DMS153 treated with DMSO at 0.1 percent for 48 hours (cell line): ENCODE data around the gene TRIM68.

Experiments used
- DNase-seq: peaks from one replicate; lab custom pipeline; 2025; ENCODE audit not compliant: unreplicated experiment; lab: John Stamatoyannopoulos, UW

The TRIM68 gene, protein sequence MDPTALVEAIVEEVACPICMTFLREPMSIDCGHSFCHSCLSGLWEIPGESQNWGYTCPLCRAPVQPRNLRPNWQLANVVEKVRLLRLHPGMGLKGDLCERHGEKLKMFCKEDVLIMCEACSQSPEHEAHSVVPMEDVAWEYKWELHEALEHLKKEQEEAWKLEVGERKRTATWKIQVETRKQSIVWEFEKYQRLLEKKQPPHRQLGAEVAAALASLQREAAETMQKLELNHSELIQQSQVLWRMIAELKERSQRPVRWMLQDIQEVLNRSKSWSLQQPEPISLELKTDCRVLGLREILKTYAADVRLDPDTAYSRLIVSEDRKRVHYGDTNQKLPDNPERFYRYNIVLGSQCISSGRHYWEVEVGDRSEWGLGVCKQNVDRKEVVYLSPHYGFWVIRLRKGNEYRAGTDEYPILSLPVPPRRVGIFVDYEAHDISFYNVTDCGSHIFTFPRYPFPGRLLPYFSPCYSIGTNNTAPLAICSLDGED

DNA sequence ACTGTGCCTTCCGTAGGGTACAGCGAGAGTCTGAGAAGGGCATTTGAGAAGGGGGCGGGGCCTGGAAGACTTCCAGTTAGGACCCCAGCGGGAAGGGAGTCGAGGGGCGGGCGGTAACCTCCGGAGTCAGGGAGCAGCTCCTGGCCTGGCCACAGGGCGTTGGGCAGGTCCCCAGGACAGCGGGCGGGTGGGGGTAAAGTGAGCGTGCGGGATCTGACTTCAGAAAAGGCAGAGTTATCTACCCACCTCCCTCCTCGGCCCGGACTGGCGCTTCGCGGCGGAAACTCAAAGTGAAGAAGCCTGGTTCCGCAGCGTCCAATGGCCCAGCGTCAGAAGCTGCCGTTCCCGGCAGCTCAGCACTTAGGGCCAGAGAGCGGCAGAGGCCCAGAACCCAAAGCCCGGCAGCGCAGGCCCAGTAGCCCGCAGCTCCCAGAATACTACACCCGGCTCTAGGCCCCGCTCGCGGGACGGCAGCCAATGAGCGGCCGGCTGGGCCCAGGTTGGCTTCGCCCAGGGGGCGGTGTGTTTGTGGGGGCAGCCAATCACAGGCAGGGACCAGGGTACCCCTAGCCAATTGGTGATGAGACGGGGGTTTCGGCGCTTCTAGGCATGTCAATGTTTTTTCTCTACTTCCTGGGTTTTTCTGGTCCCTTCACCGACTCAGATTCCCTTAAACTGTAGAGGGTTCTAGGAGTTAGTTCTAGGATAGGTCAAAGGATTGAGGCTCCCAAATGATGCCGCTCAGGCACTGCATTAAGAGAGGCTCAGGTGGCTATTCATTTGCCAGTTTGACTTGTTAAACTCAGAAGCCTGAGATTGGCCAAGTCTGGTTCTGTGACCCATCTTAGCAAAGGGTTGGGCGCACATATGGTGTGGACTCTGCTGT lies at the start of gene TRIM68:
Gene TRIM68 (minus strand): TSS at position 451 of the 886 bp plus-strand sequence. CDS start 2,727 bp downstream, outside the sequence.
- DNase-seq, result peak; percentile 89

DNA sequence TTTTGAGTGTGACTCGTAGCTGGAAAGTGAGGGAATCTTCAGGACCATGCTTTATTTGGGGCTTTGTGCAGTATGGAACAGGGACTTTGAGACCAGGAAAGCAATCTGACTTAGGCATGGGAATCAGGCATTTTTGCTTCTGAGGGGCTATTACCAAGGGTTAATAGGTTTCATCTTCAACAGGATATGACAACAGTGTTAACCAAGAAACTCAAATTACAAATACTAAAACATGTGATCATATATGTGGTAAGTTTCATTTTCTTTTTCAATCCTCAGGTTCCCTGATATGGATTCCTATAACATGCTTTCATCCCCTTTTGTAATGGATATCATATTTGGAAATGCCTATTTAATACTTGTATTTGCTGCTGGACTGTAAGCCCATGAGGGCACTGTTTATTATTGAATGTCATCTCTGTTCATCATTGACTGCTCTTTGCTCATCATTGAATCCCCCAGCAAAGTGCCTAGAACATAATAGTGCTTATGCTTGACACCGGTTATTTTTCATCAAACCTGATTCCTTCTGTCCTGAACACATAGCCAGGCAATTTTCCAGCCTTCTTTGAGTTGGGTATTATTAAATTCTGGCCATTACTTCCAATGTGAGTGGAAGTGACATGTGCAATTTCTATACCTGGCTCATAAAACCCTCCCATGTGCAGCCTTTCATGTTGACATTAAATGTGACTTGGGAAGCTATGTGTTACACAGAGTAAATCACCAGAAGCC lies 46.8 kb upstream of the TRIM68 start:
- no peak for DNase-seq

DNA sequence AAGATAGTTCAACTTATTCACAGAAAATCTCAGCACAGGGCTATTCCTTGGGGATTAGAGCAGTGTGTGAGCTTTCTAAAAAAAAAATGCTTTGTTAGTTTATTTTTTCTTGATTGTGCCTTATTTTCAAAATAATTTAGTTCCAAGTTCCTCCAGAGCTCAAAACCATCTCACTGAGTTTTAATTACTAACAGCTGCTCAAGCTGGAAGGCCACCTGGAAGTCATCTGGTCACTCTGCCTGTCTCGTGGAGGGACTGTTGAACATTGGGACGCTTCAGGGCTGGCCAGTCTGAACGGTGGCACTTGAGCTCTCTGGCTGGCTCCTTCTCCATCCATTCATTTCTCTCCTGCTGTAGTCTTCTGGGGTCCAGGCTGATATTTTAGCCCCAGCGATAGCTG lies 39.7 kb upstream of the TRIM68 start:
- no peak for DNase-seq

DNA sequence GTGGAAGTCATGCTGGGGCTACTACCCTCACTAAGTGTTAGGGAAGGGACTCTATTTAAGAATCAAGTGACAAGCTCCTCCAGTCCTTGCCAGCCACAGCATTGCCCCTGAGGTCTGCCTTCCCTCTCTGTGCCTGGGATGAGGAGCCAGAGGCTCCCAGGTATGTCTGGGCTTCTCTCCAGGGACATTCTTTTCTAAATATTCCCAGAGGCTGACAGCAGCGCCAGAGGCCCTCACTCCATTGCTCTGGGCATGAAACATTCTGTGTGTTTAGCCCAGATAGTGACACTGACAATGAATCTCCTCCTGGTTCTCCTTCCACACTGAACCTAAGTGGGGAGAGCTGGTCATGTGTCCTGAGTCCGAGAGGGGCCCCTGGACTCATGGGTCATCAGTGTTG lies 37.9 kb upstream of the TRIM68 start:
- DNase-seq, result no peak

DNA sequence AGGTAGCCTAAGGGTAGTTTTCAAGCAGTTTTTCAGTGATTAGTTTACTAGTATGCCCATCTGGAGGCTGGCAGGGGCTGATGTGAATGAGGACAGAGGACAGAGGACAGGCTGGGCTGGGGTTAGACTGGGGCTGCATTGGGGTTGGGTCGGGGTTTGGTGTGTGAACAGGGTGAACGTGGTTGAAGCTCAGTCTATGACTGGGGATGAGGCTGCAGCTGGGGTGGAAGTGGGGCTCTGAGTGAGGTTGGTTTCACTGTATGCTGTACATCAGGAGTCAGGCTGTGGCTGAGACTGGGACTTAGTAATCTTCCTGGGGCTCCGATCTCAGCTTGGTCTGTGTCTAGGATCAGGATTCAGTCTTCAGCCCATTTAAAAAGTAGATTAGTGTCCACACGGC lies 36.2 kb upstream of the TRIM68 start:
- DNase-seq, result no peak

DNA sequence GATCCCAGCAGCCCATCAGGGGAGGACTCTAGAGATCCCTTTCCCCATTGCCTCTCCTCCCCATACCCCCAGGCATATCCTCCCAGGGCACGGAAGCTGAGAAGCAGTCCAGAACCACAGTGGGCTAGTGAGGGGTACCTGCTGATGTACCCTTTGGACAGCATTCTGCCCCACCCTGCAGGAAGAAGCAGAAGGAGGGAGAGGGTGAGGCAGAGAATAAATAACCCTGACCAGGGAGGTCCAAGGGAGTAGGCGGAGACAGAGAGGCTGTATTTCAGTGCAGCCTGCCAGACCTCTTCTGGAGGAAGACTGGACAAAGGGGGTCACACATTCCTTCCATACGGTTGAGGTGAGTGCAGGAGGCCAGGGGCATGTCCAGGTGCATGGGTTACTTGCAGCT lies 35.7 kb upstream of the TRIM68 start, which contains the start of gene OR51E1:
Gene OR51E1 (plus strand): TSS at position 301 of the 400 bp plus-strand sequence. CDS start 8,545 bp downstream, outside the sequence.
- DNase-seq, result no peak

DNA sequence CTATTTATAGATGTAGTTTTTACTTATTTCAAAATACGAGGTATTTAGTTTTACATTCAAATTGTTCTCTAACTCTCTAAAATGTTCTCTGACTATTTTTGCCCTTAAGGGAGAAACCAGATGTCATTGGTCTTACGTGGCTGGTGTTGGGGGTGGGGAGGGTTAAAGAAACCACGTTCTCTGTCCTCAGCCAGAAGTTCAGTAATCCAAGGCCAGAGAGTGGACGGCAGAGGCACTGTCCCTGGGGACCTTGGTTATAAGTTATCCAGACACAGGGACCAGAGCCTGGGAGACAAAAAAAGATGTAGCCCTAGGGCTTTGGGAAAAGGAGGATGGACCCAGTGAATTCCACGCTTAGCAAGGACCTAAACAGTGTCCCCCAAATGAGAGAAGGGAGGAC lies 35.0 kb upstream of the TRIM68 start:
- DNase-seq, result no peak

DNA sequence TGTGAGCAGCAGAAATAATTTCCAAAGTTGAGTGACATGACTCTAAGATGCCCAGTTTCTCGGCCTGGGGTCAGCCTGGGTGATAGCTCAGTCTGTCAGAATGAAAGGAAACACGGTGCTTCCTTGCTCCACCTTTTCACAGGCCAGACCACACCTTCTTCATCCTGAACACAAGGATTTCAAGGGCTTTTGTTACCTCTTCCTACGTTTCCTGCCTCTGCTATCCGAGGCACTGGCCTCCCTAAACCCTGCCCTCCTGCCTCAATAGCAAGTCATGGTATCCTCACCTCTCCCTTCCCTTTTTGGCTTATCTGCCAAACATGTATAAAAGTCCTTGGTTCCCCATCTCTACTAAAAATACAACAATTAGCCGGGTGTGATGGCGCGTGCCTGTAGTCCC lies 34.0 kb upstream of the TRIM68 start:
- no peak for DNase-seq

DNA sequence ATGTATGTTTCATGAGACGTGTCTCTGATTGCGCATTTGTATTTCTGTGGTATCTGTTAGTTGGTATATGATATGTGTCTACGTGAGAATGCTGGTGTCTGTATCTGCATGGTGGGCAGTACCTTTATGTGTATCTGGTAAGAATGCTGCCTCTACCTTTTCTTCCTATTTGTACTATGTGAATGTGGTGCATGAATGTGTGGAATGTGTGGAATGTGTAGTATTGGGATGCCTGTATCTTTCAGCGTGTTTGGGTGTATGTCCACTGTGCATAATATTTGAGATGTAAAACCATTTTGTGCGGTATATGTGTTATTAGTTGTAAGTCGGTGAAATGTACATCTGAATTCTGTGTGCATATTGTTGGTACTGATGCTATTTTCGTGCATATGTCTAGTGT lies 33.5 kb upstream of the TRIM68 start:
- no peak for DNase-seq

DNA sequence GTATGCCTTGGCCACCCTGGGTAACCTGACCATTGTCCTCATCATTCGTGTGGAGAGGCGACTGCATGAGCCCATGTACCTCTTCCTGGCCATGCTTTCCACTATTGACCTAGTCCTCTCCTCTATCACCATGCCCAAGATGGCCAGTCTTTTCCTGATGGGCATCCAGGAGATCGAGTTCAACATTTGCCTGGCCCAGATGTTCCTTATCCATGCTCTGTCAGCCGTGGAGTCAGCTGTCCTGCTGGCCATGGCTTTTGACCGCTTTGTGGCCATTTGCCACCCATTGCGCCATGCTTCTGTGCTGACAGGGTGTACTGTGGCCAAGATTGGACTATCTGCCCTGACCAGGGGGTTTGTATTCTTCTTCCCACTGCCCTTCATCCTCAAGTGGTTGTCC lies 31.9 kb upstream of the TRIM68 start:
- no peak for DNase-seq

DNA sequence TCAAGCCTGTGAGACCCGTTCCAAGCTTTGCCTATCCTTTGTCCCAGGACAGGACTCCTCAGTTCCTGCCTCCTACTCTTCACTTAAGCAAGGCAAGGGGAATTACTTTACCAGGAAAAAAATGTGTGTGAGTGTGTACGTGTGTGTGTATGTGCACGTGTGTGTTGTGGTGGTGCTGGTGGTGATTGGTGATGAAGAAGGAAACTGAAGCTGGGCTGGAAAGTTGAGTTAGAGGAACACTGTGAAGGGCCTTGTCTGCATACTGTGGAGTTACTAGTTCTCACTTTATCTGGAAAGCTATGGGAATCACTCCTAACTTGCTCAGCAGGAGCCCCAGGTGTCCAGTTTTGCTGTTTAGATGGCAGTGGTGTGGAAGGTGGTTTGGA lies 29.6 kb upstream of the TRIM68 start:
- no peak for DNase-seq

DNA sequence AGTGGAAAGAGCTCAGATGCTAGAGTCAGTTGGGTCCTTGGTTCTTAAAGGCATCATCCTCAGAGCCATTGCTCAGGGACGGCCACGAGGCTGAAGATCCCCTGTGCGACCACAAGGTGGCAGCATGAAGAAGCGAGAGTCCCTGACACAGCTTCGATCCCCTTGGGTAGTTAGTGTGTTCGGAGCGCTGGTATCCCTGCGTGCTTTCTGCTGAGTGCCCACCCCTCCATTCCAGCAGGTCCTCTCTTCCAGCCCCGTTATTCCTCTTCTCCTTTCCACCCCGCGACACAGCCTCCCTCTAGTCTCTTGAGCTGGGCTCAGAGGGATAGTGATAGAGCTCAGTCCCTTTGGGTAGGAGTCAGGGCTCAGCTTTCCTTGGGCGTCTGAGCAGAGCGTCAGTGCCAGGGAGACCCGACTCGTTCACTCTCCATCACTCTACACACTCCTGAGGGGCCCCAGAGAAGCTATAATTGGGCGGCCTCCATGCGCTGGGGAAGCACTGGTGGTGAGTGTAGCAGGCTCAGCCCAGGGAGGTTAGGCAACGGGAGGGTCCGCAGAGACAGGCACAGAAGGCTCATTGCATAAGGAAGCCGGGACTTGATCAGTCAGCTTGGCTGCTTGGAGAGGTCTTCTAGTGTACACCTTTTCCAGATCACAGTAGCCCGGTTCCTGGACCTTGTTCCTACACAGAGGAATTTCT lies 29.1 kb upstream of the TRIM68 start, which contains the start of gene OR51D1:
Gene OR51D1 (plus strand): TSS at position 516 of the 700 bp plus-strand sequence. CDS start 2,314 bp downstream, outside the sequence.
- peak; percentile 91 for DNase-seq

DNA sequence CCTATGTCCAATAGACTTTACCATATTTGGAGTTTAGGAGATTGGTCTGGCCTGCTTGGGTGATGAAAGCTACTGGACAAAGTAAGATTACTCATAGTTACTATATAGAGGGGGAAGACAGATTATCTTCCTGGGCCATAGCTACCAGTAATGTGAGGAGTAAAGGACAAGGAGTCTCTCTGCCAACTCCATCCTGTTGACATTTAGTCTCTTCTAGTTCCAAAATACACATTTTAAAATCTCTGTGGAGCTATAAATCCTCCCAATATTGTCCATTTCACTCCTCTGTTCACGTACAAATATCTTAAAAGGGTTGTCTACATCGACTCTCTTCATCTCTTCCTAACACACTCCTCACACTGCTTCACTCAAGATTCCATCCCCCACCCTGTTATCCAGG lies 28.1 kb upstream of the TRIM68 start:
- no peak for DNase-seq

DNA sequence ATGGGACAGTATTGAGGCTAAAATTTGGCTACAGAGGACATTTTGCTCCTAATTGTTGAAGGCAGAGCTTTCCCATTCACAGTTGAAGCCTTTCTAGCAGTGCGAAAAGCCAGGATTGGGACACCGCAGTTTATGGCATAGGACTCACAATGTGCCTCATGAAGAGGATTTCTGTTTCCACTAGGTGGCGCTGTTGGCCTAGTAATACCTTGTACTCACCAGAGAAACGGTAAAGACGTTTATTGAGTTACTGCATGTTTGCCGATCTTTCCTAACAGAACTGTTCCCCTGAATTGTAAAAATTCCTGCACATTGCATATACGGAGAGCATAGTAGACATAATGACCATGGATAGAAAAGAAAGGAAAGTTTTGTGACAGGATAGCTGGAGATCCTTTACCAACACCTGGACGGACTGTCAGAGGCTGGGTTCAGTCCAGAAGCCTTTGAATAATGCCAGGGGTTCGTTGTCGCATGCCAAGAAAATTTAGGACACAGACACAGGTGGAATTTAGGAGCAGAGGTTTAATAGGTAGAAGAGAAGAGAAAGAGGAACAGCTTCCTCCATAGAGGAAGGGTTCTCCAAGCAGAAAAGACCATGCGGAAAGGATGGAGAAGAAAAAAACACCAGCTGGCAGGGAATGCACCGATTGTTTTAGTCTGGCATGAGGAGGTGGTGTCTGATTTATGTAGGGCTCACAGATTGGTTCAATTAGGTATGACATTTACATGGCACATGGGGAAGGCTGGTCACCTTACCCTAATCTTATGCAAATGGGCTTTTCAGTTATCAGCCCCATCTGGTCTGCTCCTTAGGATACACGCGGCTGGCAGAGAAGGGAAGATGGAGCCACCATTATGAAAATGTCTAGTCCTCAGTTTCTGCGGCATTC lies 18.4 kb upstream of the TRIM68 start:
- DNase-seq, result peak; percentile 84

DNA sequence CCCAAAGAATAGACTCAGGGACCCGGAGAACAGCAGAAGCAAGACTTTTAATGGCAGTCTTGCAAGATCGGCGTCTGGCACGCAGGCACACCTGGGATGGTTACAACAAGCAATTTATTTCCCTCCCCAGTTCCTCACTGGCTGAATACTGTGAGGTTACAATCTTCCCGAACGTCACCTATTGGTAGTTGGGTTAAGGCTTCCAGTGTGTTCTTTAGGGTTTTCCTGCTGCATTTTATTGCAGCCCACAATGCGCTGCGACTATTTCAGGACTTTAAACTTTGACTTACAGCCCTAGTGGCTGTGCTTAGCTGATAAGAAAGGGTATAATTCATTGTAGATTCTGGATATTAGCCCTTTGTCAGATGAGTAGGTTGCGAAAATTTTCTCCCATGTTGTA lies 11.5 kb upstream of the TRIM68 start:
- no peak for DNase-seq

DNA sequence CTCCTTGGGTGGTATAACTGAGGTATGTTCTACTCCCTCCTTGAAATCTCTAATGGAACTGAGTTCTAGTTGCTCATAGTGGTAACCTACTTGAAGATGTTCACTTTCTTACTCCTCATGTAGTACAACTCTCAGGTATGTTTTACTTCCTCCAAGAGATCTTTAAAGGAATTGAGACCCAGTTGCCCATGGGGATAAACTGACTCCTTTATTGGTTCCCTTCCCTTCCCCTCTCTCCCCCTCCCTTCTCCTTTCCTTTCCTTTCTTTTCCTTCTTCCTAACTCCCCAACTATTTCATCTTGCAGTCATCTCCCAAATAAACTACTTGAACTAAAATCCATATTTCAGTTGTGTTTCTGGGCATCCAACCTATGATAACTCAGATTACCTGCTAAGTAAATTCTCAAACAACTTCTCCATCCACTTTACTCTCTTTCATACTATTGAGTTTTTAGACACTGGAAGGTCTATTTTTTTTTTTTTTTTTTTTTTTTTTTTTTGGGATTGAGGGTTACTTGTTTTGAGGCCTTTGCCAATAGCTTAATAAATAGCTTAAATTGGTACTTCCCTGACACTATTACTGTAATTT lies 7.9 kb upstream of the TRIM68 start:
- no peak for DNase-seq

DNA sequence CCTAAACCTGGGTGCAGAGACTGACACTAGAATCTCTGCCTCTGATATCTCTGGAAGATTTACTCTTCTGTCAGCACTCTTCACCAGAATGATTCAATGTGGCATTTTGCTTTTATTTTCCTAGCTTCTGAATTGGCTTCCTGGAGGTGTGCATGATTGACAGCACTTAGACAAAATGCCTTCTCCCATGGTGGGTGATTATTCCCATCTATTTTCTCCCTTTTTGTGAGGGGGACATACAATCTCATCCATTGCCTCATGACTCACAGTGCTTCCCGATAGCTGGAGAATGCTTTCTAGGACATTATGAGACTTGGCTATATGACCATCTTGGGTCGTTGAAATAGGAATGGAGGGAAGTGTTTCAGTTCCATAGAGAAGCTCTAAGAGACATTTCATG lies 4.0 kb upstream of the TRIM68 start:
- no peak for DNase-seq

DNA sequence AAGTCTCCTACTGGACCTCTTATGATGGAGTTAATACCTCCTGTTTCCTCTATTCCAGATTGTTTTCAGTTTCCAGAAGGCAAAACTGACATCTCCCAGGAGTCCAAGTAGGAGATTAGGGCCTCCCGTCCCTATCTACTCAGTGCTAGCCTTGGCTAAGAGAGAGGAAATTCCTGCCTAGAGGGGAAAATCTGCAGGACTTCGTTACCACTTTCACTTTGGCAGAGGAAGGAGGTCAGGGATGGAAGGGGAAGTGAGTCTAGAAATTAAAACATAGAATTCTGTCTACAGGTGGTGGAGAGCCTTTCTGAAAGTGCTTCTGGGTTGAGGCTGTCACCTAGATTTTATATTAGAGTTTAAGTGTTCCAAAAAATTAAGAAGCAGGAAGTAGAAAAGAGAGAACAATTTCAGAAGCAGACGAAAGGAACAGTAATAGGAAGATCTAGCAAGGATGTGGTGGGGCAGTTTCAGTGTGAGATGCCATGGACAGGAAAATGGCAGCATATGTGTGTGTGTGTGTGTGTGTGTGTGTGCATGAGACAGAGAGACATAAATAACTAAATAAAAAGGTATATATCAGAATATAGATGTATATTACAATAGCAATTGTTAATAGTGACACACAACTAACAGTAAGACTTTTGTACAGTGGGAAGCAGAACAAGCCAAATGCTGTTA lies 2.4 kb upstream of the TRIM68 start:
- no peak for DNase-seq
